Measurements from ENCODE around the gene PPP2R5D. TPM values are rescaled to one million over a fixed set of nuclear protein-coding genes. Genes with fewer than 3 reads are reported as not detected.

Gene PPP2R5D
- total and polyA plus RNA-seq, 2 of the 8 experiments (the other 6 are each of a cell fraction or from before 2014, with no cell fraction given): 52.1 to 55.7 TPM

GRCh38 chr6:43021270-43022047 lies 37.1 kb downstream of the PPP2R5D start, which contains the start of gene RRP36 (continued):
- TF ChIP-seq SAP30 (IDR thresholded peaks at IDR 0.05; ENCODE audit: insufficient read depth, insufficient replicate concordance, low read length) (no peak), TAF1 (IDR thresholded peaks at IDR 0.05; ENCODE audit: low read depth, low read length) (peak; percentile 54; the same call in 1 of the 2 replicates), POLR2A (IDR thresholded peaks at IDR 0.05; ENCODE audit: control extremely low read depth in 1 of 2, low read depth in 2 of 2, low read length in 2 of 2) (peak in 1 of 2 experiments; percentile 42; a peak in 1 of 3 replicates), GABPA (IDR thresholded peaks at IDR 0.05; ENCODE audit: borderline replicate concordance, insufficient read depth, low read length) (peak; percentile 87), NRF1 (IDR thresholded peaks at IDR 0.05; ENCODE audit: low read depth, low read length) (no peak), ASH2L (IDR thresholded peaks at IDR 0.05; ENCODE audit: low read length) (peak; percentile 69), SIN3A (conservative IDR thresholded peaks at IDR 0.05 in 1 of 2, IDR thresholded peaks at IDR 0.05 in 1 of 2; ENCODE audit: low read depth in 1 of 2, low read length in 2 of 2) (peak in 1 of 2 experiments; percentile 73; a peak in 2 of 4 replicates), KDM4A (IDR thresholded peaks at IDR 0.05; ENCODE audit: low read depth, low read length, severe bottlenecking) (peak; percentile 30), POLR2AphosphoS5 (IDR thresholded peaks at IDR 0.05; ENCODE audit: low read depth, low read length) (peak; percentile 16; the same call in 1 of the 2 replicates), TBP (IDR thresholded peaks at IDR 0.05; ENCODE audit: low read depth, low read length) (peak; percentile 50; the same call in 1 of the 2 replicates)

Measured in H1 (cell line).